GM12872 (cell line): ENCODE results near the gene TMED10.

Experiments used
- TF ChIP-seq, protein P1 (sequence below): IDR thresholded peaks from 3 replicates; pipeline ENCODE4 v1.5.1; 2011; ENCODE audit warnings: low read depth, mild to moderate bottlenecking, low read length, moderate library complexity; ENCODE audit not compliant: insufficient read depth

The TMED10 gene

GRCh38 chr14:75184492-75184891, 8.1 kb upstream of the TMED10 start:
- TF ChIP-seq, protein P1, sequence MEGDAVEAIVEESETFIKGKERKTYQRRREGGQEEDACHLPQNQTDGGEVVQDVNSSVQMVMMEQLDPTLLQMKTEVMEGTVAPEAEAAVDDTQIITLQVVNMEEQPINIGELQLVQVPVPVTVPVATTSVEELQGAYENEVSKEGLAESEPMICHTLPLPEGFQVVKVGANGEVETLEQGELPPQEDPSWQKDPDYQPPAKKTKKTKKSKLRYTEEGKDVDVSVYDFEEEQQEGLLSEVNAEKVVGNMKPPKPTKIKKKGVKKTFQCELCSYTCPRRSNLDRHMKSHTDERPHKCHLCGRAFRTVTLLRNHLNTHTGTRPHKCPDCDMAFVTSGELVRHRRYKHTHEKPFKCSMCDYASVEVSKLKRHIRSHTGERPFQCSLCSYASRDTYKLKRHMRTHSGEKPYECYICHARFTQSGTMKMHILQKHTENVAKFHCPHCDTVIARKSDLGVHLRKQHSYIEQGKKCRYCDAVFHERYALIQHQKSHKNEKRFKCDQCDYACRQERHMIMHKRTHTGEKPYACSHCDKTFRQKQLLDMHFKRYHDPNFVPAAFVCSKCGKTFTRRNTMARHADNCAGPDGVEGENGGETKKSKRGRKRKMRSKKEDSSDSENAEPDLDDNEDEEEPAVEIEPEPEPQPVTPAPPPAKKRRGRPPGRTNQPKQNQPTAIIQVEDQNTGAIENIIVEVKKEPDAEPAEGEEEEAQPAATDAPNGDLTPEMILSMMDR, result no peak

GRCh38 chr14:75184039-75184438, 7.6 kb upstream of the TMED10 start:
- TF ChIP-seq, protein P1, result no peak

DNA sequence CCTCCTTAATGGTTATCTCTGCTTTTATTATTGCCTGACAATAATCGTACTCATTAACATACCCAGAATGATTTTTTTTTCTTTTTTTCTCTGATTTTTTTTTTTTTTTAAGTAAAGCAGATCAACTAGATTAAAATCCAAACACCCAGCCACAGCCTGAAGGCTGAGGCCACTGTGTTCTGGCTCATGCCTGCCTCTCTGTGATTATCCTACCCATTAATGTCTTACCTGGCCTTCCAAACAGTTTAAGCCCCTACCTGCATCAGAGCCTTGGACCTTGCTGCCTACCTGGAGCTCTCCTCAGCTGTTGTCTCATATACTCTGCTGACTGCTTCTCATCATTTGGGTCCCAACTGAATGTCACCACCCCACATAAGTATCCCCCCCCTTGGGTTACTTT, 6.8 kb upstream of the TMED10 start:
- TF ChIP-seq, protein P1, result no peak

- TF ChIP-seq, protein P1, result no peak
These were observed 6.4 kb upstream of the TMED10 start for GRCh38 chr14:75182821-75183220.

DNA sequence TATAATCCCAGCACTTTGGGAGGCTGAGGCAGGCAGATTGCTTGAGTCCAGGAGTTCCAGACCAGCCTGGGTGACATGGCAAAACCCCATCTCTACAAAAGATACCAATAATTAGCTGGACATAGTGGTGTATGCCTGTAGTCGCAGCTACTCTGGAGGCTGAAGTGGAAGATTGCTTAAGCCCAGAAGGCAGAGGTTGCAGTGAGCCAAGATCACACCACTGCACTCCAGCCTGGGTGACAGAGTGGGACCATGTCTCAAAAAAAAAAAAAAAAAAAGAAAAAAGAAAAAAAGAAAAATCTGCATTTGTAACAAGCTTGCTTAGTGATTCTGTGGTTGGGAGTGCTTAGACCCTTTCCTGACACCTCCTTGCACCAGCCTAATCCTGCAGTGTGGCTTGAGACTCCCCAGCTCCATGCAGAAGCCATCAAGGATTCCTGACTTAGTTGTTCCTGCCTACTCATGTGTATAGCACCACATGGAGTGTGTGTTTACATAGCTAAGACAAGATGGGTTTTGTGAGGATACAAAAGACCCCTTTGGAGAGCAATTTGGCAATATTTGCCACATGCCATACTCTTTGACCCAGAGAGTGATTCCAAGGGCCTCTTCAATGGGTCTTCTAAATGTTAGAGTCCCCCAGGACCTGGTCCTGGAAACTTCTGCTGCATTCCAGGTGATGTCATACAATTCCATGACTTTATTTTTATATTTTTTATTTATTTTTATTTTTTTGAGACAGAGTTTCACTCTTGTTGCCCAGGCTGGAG, 5.1 kb upstream of the TMED10 start:
- TF ChIP-seq, protein P1, result no peak

DNA sequence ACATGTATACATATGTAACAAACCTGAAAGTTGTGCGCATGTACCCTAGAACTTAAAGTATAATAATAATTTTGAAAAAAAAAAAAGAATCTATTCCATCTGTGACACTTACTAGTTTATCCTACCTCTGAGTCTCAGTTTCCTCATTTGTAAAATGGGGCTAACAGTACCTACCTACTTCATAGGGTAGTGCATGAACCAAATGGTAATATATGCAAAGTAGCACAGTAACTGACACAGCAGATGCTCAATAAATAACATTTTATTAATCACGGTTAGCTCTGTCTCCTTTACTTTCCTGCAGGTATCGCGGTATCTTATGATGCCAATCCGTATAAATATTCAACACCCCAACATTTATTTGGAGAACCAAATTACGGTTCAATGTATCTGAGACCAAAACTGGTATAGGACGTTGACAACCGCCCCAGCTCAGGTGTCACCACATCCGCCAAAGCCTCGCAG, 703 bp downstream of the TMED10 start:
- TF ChIP-seq, protein P1, result no peak

DNA sequence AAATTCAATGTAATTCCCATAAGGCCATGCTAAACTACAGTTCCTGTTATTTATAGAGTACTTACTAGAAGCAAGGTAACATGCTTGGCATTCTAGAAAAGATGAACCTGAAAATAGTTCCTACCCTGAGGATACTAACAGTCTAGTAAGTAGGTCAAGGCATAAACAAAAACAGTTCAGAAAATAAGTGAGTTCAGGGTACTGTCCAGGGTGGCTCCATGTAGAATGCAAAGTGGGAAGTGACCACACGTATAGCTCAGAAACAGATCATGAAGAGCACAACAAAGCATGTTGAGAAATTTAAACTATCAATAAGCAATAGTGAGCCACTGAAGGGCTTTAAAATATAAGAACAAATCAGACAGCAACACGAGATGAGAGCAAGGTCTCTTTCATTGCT, 2.3 kb downstream of the TMED10 start:
- TF ChIP-seq, protein P1, result no peak
